CD4-positive, alpha-beta T cell treated with Interleukin-2 at 100 ng/mL for 4 hours (primary cell): ENCODE measurements around the gene MARS1.
"Not testable (repeated sequence)": the region's sequence is repeated elsewhere in the genome, so short reads cannot be mapped to it uniquely, and the experiment has no call there.

Experiments used
- DNase-seq: peaks from one replicate; pipeline ENCODE4 v3.0.0-alpha.2; 2020; ENCODE audit warnings: low spot score

The MARS1 gene

GRCh38 chr12:57487597-57488401 is at the start of gene MARS1:
Gene MARS1, plus strand, starts transcription at chr12:57488068. Its CDS starts 23 bp downstream, at chr12:57488091.
- DNase-seq, result peak; percentile 96

DNA sequence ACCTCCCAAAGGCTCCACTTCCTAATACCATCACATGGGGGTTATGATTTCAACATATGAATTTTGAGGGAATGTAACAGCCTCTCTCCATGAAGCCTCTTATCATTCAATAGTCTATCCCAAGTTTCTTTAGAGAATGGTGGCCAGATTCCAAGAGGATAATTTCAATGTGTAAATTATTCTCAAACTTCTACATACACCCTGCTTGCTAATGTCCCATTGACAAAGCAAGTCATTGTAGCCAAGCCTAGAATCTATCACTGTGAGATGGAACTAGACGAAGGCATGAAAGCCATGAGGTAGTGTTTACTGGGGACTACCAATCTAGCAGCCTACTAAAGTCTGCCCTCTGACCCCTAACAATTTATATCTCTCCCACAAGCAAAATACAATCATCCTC is 49.5 kb upstream of the MARS1 start:
- no peak for DNase-seq

DNA sequence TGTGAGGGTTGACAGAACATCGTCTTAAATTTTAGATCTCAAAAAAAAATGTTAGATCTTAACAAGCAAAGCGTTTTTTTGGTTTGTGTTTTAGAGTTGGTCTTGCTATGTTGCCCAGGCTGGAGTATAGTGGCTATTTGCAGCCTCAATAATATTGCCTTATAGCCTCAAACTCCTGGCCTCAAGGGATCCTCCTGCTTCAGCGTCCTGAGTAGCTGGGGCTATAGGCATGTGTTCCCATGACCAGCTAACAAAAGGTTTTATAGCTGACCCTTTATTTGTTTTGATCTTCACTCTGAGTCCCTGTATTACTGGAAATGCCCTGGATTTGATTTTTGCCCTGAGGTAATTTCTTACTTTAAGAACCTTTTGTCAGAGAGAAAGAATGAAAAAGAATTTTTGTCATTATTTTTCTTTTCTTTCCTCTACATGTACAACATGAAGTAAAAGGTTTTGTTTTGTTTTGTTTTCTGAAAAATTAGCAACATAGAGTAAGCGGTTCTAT is 48.1 kb upstream of the MARS1 start:
- DNase-seq, result no peak

- not testable (repeated sequence) for DNase-seq
Measured at GRCh38 chr12:57441393-57441792, 46.5 kb upstream of the MARS1 start.

GRCh38 chr12:57441846-57442427 is 45.9 kb upstream of the MARS1 start:
- no peak for DNase-seq

DNA sequence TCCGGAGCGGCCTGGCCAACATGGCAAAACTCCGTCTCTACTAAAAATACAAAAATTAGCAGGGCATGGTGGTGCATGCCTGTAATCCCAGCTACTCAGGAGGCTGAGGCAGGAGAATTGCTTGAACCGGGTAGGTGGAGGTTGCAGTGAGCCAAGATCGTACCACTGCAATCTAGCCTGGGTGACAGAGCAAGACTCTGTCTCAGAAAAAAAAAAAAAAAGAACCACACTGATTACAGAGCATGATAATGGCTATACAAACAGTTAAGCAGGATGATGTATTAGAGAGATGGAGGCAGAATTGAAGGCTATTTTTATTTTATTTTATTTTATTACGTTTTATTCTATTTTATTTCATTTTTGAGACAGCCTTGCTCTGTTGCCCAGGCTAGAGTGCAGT is 43.5 kb upstream of the MARS1 start:
- not testable (repeated sequence) for DNase-seq

- DNase-seq, result no peak
Measured at GRCh38 chr12:57444744-57445143, 43.1 kb upstream of the MARS1 start.

DNA sequence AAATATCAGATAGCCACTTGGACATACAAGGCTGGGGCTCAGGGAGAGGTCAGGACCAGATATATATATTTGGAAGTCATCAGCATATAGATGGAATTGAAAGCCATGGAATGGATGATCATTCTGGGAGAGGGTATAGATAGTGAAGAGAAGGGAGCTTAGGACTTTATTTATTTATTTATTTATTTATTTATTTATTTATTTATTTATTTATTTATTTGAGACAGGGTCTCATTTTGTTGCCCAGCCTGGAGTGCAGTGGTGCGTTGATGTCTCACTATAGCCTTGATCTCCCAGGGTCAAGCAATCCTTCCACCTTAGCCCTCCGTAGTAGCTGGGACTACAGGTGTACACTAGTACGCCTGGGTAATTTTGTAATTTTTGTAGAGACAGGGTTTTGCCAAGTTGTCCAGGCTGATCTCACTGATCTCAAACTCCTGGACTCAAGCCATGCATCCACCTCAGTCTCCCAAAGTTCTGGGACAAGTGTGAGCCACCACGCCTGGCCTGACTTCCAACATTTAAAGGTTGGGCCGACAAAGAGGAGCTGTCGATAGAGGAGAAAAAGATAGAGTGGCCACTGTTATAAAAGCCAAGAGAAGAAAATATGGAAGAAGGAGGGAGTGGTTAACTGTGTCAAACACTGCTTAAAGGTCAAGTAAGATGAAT is 41.4 kb upstream of the MARS1 start:
- DNase-seq, result no peak

DNA sequence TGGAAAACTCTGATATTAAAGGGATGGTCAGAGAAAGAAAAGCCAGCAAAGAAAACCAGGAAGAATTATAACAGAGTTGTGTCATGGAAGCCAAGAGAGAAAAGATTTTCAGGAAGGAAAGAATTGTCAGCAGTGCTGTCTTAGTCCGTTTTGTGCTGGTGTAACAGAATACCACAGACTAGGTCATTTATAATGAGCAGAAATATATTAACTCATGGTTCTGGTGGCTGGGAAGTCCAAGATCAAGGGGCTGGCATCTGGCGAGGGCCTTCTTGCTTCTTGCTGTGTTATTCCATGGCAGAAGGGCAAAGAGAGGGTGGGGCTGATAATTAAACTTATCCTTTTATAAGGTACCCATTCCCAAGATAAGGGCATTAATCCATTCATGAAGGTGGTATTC is 39.2 kb upstream of the MARS1 start:
- DNase-seq, result no peak

DNA sequence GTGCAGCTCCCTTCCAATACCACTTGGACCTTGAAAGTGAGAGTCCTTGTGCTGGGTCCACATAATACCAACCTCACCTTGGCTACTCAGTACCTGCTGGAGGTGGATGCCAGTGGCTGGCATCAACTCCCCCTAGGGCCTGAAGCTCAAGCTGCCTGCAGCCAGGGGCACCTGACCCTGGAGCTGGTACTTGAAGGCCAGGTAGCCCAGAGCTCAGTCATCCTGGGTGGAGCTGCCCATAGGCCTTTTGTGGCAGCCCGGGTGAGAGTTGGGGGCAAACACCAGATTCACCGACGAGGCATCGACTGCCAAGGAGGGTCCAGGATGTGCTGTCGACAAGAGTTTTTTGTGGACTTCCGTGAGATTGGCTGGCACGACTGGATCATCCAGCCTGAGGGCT is 38.5 kb upstream of the MARS1 start:
- DNase-seq, result no peak

DNA sequence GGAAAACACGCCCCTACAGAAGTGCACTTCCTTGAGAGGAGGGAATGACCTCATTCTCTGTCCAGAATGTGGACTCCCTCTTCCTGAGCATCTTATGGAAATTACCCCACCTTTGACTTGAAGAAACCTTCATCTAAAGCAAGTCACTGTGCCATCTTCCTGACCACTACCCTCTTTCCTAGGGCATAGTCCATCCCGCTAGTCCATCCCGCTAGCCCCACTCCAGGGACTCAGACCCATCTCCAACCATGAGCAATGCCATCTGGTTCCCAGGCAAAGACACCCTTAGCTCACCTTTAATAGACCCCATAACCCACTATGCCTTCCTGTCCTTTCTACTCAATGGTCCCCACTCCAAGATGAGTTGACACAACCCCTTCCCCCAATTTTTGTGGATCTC is 37.8 kb upstream of the MARS1 start:
- no peak for DNase-seq

- no peak for DNase-seq
Measured at GRCh38 chr12:57451233-57451778, 36.6 kb upstream of the MARS1 start.

- no peak for DNase-seq
Measured at GRCh38 chr12:57452181-57452936, 35.5 kb upstream of the MARS1 start.

DNA sequence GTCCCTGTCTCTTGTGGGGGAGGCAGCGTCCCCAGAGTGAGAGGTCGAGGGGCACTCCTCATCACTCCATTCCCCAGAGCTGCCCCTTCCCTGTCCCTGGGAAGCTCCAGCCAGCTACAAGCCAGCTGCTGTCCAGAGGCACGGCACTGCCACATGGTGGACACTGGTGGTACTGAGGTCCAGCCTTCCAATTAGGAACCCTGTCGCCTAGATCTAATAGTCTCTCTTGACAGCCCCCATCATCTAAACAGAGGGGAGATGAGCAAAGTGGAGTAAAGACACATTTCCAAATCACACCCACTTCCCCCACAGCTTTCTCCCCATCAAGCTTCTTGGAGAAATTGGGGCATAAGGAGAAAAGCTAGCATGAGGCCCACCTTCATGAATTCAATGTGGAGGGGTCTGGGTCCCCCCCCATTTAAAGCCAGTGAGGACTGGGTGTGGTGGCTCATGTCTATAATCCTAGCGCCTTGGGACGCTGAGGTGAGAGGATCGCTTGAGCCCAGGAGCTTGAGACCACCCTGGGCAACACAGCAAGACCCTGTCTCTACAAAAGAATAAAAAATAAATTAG is 34.8 kb upstream of the MARS1 start:
- DNase-seq, result peak; percentile 47

DNA sequence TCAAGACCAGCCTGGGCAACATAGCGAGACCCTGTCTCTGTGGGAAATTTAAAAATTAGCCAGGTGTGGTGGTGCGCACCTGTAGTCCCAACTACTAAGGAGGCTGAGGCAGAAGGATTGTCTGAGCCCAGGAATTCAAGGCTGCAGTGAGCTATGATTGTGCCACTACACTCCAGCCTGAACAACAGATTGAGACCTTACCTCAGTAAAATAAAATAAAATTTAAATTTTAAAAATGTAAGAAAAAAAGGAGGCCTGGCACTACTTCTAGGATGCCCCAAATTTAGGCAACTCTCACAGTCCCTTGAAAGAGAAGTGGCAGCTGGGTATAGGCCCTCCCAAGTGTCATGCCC is 33.7 kb upstream of the MARS1 start:
- DNase-seq, result no peak

DNA sequence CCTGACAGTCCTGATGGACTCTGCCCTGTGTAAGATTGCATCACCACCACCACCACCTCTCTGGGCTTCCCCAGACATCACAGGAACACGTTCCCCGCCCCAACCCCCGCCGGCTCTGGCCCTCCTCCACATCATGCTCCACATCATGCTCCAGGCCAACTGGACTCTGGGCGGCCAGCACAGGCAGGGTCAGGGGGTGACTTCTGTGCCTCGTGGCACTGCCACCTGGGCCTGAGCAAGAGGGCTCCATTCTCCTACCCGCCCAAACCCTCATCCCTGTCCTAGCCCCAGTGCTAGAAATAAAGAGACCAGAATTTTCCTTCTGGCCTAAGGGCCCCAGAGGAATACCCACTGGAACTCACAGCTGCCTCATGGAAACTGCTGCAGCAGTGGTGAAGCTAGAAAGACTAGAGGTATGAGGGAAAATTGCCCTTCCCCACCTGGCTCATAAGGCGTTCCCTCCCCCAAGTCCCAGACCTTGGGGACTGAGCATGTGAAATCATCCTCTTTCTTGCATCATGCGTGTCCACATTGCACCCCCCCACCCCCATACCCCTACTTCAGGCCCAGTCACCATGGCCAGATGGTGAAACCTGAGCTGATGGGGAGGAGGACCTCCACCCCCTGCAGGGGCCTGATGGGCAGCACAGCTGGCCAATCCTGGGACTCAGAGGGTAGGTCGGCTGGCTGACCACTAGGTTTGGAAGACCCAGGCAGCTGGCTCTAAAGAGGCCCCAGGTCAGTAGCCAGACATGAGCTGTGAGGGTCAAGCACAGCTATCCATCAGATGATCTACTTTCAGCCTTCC is 33.1 kb upstream of the MARS1 start, which contains the start of gene INHBE:
Gene INHBE (plus strand): TSS at position 742 of the 808 bp plus-strand sequence. CDS start 230 bp downstream, outside the sequence.
- DNase-seq, result no peak

DNA sequence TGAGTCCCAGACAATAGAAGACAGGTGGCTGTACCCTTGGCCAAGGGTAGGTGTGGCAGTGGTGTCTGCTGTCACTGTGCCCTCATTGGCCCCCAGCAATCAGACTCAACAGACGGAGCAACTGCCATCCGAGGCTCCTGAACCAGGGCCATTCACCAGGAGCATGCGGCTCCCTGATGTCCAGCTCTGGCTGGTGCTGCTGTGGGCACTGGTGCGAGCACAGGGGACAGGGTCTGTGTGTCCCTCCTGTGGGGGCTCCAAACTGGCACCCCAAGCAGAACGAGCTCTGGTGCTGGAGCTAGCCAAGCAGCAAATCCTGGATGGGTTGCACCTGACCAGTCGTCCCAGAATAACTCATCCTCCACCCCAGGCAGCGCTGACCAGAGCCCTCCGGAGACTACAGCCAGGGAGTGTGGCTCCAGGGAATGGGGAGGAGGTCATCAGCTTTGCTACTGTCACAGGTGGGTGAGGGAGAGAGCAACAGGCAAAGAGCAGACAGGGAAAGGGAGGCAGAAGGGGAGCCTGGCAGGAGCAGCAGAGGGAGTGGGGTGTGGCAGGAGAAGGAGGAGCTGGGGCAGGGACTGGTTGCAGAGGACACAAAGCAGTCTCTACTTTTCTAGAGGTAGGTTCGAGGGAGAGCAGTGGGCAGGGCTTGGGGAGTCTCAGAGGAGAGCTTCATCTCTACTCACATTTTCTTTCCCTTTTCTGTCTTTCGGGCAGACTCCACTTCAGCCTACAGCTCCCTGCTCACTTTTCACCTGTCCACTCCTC is 32.3 kb upstream of the MARS1 start:
- DNase-seq, result no peak

GRCh38 chr12:57456145-57456700 is 31.6 kb upstream of the MARS1 start:
- DNase-seq, result peak; percentile 62

DNA sequence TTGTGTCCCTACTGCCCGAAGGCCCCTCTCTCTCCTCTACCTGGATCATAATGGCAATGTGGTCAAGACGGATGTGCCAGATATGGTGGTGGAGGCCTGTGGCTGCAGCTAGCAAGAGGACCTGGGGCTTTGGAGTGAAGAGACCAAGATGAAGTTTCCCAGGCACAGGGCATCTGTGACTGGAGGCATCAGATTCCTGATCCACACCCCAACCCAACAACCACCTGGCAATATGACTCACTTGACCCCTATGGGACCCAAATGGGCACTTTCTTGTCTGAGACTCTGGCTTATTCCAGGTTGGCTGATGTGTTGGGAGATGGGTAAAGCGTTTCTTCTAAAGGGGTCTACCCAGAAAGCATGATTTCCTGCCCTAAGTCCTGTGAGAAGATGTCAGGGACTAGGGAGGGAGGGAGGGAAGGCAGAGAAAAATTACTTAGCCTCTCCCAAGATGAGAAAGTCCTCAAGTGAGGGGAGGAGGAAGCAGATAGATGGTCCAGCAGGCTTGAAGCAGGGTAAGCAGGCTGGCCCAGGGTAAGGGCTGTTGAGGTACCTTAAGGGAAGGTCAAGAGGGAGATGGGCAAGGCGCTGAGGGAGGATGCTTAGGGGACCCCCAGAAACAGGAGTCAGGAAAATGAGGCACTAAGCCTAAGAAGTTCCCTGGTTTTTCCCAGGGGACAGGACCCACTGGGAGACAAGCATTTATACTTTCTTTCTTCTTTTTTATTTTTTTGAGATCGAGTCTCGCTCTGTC is 31.0 kb upstream of the MARS1 start:
- DNase-seq, result no peak
